Measurements from ENCODE around the gene CCDC187.

DNA sequence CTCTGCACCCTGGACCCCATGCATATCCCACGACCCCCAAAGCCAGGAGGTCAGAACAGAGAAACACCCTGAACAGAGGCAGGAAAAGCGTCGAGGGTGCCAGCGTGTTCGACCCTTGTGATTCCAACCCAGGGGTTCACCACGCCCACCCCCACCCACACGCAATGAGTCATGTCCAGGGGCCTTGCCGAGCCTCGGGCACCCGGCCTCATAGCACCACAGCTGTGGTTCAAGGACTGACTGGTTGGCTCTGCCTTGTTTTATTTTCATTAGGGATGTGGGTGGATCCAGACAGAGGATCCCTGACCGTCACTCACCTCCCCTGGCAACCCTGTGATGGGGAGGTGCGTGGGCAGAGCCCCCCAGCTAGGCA lies 48.7 kb downstream of the CCDC187 start:
- TF ChIP-seq, protein P1, sequence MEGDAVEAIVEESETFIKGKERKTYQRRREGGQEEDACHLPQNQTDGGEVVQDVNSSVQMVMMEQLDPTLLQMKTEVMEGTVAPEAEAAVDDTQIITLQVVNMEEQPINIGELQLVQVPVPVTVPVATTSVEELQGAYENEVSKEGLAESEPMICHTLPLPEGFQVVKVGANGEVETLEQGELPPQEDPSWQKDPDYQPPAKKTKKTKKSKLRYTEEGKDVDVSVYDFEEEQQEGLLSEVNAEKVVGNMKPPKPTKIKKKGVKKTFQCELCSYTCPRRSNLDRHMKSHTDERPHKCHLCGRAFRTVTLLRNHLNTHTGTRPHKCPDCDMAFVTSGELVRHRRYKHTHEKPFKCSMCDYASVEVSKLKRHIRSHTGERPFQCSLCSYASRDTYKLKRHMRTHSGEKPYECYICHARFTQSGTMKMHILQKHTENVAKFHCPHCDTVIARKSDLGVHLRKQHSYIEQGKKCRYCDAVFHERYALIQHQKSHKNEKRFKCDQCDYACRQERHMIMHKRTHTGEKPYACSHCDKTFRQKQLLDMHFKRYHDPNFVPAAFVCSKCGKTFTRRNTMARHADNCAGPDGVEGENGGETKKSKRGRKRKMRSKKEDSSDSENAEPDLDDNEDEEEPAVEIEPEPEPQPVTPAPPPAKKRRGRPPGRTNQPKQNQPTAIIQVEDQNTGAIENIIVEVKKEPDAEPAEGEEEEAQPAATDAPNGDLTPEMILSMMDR (IDR thresholded peaks at IDR 0.05) = no peak
- TF ChIP-seq POLR2A (IDR thresholded peaks at IDR 0.05) = no peak
